ENCODE measurements around the gene PLCB1. TPM values are rescaled to one million over a fixed set of nuclear protein-coding genes. Genes with fewer than 3 reads are reported as not detected.
A peak's percentile ranks its signal among the peaks of the same experiment; 100 is the strongest.
"Not testable (repeated sequence)": the region's sequence is repeated elsewhere in the genome, so short reads cannot be mapped to it uniquely, and the experiment has no call there.

PLCB1 gene
- total RNA-seq, 1 experiment from 2014 or later = 7.2 TPM

DNA sequence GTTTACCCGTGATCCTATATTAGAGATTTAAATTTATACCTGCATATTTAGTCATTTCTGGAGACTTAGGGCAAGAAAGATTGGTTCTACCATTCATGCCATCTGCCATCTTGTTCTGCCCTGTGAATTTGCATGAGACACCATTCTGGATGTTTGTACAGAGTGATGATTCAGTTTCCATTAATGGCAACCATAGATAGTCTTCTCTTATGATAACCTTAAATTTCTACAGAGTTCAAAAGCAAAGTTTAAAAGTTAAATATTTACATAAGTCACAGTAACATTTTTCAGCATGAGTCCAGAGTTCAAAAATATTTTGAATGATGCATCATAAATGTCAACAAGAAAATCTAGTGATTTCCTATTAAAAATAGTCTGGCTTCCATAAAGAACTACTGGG lies 23.2 kb downstream of the PLCB1 start:
- no peak for DNase-seq (ENCODE audit: low read depth)

DNA sequence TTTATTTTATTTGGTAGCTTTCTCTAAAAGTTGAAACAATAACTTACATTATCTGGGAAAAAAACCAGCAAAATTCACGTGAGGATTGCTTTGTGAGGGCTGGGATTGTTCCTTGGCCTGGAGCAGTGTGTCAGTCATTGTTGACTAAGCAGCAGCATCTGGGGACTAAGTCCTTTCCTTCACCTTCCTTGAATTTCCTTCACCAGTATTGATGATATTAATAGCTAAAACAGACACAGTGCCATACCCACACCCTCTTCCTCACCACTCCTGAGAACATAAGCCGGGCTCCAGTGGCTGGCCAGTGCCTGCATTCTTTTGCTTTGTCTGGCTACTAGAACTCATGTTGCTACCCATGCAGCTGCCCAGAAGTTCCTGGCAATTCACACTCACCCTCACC lies 23.7 kb downstream of the PLCB1 start:
- peak; percentile 8 for DNase-seq (ENCODE audit: low read depth)

DNA sequence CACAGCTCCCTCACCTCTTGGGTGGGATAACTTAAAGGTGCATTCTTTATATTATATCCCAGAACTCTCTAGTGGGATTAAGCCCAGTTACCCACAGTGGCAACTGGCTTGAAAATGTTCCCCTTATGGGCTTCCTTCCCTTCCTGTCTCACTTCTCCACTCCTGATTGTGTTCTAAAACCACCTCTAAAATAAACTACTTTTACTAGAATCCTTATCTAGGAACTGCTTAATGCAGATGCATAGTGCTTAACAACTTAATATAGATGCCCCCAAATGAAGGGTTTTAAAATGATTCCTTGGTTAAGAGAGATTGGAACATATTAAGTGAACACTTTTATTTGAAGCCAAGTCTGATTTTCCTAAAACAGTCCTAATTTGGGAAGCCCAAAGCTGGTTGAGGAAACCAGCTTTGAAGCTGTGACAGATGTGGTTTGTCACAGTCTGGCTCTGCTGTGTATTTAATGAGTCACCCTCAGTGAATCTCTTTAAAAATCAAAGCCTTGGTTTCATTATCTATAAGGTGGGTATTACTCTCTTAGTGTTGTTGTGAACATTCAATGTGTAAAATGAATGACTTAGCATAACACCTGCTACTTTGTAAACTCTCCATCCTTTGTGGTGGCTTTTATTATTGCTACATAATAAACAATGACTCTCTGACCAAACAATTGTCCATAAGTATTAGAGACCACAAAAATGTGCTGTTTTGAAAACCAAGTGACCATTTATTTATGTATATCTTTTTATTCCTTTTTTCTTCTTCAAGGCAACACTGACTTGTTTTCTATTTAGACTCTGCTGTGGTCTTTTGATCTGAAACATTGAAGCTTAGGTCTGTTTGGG lies 24.4 kb downstream of the PLCB1 start:
- peak; percentile 42 for DNase-seq (ENCODE audit: low read depth)

DNA sequence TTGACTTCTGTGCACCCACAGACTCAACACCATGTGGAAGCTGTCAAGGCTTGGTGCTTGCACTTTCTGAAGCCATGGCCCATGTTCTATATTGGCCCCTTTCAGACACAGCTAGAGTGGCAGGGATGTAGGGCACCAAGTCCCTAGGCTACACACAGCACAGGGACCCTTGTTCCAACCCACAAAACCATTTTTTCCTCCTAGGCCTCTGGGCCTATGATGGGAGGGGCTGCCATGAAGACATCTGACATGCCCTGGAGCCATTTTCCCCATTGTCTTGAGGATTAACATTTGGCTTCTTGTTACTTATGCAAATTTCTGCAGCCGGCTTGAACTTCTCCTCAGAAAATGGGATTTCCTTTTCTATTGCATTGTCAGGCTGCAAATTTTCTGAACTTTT lies 27.2 kb downstream of the PLCB1 start:
- DNase-seq (ENCODE audit: low read depth) = not testable (repeated sequence)

DNA sequence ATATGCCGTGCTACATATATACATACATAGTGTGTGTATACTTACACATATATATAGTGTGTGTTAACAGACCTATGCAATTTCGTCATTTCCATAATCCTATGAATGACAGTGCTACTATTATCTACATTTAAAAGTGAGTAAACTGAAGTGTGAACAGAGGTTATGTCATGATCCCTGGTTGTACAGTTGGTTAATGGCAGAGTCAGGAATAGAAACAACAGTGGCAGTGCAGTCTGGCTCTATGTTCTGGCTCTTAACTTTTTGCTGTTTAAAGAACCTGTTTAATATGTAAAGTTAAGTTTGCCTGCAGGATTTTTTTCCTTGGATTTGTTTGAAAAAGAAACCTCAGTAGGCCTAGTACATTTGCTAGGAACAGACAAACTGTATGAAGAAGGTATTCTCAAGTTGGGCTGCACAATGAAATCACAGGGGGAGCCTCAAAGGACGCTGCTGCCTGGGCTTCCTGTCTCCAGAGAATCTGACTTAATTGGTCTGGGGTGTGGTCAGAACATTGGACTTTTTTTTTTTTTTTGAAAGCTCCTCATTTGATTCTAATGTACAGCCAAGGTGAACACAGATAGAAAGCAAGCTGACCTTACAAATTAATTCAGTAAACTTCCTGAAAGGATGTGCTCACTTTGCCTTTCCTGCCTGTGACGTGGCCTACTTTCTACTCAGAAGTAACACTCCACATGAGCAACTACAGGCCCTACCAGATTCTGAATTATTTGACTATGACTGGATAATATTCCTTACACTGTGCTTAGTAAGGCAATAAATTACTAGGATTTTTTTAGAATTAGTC lies 29.4 kb downstream of the PLCB1 start:
- no peak for DNase-seq (ENCODE audit: low read depth)

DNA sequence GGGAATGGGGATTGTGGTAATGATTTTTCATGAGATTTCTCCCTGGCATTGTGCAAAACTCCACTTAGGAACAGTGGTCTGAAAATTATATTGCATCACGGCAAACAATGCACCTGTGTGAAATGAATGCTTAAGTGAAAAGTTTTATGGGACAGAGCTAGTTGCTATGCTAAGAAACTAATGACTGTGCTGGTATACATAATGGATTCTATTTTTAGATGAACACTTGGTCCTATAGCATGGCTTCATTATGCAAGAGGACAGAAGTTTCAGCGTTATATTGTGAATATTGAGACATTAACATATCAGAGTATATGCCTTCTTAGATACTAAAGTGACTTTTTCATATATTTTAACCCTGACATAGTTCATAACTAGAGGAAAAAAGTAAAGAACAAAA lies 30.5 kb downstream of the PLCB1 start:
- DNase-seq (ENCODE audit: low read depth) = no peak

DNA sequence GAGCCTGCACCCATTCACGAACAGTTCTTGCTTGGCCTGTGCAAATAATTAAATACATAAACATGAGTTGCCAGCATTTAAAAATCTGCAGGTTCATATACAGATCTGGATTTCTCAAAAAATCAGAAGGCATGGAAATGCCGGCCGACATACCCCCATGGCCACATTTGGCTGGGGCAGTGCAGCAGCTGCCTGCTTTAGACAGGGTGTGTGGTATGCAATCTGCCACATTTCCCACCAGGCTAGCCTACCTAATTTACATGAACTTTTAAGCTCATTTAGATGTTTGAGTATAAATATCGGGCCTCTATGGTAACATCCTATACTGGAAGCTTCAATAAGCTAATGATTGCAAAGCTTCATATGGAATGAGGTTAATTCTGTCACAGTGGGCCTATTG lies 31.5 kb downstream of the PLCB1 start:
- DNase-seq (ENCODE audit: low read depth) = no peak

DNA sequence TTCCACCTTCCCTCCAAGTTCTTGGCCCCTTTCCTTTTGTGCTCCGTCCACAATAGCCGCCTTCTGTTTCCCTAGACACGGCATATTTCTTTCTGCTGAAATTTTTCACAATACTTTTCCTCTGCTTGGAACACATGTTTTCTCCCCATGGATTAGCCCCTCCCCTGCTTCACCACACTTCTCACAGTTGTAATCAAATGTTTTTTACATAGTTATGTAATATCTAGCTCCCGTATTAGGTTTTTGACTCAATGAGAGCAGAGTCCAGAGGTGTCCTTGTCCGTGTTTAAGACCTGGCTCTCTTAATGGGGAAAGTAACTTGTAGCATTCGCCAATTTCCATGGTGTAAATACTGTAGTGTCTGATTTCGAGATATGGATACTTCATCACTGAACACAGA lies 34.7 kb downstream of the PLCB1 start:
- no peak for DNase-seq (ENCODE audit: low read depth)

DNA sequence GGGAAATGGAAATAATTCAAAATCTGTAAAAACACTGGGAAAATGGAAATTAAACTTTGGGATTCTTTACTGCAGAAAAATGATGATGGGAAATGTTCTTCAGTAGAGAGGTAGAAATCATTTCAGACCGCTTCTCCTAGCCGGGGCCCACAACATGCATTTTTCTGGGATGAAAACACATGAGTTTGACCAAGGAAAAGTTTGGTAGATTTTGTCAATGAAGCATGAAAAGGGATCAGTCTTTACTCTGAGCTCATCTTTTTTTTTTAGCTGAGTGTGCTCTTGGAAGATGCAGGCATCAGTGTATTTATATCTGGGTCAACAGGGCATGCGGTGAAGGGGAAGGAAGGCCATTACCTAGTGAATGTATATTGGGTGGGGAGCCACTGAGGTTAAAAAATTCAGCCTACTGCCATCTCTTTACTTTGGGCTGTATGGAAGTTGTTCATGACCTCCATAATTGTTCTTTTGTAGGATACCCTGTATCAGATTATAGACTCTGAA lies 36.8 kb downstream of the PLCB1 start:
- no peak for DNase-seq (ENCODE audit: low read depth)

DNA sequence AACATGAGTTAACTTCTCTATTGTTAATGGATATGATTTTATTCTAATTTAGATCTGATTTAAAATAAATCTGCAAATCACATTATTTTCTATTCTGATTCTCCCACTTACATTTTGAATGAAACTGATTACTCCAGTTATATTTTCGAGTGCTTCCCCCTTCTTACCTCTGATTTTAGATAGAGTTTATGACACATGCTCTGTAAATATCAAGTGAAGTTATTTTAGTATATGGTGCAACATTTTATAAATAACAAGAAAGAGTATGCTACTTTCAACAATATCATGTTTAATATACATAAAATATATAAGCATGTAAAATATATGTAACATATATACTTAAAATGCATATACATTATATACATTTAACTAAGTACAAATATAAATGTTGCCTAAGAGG lies 38.9 kb downstream of the PLCB1 start:
- no peak for DNase-seq (ENCODE audit: low read depth)

DNA sequence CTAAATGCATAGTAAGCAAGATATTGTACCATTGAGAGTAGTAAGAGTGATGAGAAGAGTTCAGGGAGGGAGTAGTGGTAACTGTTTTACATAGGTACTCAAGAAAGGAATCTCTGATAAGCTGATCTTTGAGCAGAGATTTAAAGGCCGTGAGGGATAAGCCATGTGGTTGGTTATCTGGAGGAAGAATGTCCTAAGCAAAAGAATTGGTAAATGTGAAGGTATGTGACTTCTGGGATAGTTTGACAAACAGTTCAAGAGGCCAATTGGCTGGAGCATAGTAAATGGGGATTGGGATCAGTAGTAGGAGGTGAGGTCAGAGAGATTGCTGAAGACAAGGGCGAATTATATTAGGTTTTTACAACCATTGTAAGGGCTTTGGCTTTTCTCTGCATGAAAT lies 40.1 kb downstream of the PLCB1 start:
- DNase-seq (ENCODE audit: low read depth) = no peak

DNA sequence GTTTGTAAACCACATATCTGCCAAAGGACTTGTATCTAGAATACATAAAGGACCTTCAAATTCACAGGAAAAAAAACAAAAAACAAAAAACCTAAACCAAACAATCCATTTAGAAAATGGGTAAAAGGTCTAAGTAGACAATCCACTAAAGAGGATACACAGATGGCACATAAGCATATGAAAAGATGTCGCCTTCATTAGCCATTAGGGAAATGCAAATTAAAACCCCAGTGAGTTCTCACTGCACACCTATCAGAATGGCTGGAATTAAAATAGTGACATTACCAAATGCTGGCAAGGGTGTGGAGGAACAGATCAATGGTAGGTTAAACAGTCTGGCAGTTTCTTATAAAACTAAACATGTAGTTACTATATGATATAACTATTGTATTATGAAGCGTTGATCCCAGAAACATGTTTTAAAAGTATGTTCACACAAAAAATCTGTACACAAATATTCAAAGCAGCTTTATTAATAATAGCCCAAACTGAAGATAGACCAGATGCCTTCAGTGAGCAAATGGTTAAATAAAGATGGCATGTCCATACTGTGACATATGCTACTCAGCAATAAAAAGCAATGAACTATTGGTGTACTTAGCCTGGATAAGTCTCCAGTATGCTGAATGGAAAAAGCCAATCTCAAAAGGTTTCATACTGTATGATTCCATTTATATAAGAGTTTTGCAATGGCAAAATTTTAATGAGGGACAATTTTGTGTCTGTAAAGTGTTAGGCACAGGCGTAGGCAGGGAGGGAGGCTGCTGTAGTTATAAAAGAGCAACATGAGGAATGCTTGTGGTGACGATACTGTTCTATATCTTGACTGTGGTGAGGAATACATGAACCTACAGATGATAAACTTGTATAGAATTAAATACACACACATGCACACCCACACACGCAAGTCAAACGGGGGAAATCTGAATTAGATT lies 43.9 kb downstream of the PLCB1 start:
- no peak for DNase-seq (ENCODE audit: low read depth)

DNA sequence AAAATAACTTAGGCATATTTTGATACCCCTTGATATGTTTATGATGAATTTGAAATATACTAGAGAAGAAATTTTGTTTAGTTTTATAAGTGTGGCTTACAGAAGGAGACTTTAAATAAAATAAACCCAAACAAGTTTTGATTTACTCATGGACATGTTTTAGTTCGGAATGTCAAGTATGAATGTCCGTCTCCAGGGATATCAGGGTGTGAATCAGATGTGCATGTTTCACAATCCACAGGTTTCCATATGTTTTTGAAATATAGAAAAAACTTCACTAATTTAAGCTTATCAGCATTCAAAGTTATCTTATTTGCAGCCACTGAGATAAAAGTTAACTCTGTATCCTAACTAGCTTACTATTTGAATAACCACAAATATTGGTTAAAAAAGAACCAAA lies 51.5 kb downstream of the PLCB1 start:
- no peak for DNase-seq (ENCODE audit: low read depth)

DNA sequence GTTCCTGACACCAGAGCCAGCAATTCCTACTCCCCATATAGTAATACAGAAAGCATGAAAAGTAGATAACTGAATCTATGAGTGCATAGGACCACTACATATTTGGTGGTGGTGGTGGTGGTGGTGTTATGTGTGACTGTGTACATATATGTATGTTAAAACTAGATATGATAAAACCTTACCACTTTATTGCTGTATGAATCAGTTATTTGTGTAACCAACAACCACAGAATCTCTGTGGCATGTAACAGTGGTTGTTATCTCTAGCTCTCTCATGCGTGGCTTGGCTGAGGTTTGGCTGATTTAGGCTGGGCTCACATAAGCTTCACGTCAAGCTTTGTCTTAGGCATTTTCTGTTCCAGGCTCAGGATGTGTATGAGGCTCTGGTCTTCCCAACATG lies 55.7 kb downstream of the PLCB1 start:
- DNase-seq (ENCODE audit: low read depth) = no peak

DNA sequence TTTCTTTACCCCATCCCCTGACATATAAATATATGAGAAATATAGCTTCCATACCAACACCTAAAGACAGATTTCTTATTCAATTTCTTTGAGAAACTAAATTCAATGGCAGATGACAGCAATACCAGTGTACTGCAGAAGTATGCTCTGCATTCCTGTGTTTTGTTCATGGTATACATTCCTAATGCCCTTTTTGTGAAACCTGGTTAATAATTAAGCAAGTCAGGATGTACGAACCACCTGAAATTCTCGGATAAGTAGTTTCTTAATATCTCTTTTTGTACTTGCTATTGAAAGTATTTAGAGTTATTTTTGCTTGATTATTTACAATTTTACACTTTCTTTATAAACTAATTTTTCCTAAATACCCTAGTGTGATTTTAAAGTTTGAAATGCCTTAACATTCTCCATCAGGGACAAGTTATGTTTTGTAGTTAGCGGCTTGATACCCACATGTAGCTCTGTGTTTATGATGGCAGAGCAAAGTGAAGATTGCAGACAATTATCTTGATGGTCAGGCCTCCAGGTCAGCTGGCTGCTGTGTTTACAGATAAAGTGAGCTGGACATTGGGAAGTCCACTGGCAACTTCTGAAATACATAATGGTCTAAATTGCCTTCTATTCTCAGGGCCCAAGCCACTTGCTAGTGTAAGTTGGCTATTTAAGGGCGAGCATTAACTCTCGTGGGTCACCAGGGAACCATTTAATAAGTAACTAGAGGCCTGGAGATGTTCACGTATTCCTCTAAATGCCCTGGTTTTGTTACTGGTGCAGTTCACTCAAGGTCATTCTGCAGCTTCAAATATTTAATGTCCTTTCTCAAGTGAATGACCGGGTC lies 58.2 kb downstream of the PLCB1 start:
- DNase-seq (ENCODE audit: low read depth) = no peak

DNA sequence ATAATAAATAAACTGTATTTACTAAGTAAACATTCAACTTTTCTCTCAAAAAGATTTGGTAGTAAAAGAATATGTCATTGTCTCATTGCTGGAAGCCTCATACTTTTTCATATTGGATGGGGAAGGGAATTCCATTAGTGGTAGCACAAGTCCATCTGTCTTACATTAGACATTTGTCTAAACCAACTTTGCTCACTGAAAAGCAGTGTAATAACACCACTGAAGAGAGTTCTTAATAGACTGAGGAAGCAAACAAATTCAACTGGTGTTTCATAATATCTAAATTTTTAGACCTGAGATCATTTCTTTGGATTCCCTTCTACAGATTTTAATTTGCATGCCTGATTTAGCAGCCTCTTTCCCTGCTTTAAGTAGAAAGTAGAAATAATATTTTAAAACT lies 62.7 kb downstream of the PLCB1 start:
- no peak for DNase-seq (ENCODE audit: low read depth)

DNA sequence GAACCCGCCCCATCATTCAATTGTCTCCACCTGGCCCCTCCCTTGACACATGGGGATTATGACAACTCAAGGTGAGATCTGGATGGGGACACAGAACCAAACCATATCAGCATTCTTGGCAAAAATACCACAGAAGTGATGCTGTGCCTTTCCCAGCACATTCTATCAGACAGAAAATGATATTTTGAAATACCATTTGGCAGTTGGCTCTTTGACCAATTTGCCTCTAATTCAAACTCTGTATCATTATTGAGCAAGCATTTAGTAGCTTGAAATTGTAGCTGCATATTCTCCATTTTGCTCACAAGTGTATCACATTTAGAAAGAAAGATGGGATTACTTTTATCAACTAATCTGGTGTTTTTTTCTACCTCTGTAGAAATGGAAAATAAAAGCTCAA lies 64.0 kb downstream of the PLCB1 start:
- no peak for DNase-seq (ENCODE audit: low read depth)

DNA sequence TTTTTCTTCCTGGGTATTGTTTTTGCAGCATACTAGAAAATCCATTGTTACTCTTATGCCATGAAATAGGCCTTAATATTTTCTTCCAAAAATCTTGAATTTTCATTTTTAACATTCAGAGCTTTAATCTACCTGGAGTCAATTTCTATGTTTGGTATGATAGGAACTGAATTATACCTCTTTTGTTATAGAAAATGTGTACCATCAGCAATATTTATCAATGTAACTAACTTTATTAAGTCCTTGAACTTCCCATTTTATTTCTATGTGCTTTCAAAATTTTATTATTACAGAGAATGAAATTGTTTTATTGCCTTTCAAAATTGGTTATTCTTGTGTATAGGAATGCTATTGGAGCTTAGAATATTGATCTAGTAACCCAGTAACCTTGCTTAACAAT lies 68.2 kb downstream of the PLCB1 start:
- no peak for DNase-seq (ENCODE audit: low read depth)

DNA sequence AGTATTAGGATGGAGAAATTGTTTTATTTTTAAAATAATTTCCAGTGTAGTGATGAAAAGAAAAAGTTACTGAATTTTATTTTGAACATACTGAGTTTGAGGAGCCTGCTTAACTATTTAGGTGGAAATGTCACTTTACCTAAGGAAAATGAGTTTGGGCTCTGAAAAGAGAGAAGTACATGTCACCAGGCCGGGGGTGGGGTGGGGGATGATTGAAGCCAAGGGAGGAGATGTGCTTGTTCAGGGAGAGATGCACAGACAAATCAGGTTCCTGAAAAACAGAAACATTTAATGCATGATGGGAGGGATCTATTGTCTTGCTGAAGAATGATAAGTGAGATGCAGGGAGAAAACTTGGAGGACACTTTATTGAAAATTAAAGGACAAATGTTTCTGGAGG lies 71.3 kb downstream of the PLCB1 start:
- DNase-seq (ENCODE audit: low read depth) = no peak

DNA sequence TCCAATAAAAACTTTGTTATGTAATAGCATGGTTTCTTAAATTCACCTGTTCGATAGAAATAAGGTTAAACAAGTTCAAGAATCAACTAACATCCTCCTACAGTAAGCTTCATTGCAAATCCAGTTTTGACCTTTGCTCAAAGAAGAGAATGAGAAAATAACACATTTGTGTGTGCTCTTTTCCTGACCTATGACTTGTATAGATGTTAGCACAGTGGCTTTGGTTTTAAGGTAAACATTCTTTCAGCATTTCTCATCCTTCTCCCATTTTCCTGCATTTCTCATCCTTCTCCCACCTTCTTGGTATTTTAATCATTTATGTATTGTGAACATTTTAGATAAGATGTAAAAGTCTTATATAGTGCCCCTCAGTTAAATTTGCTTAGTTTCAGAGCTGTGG lies 73.9 kb downstream of the PLCB1 start:
- DNase-seq (ENCODE audit: low read depth) = peak; percentile 54

DNA sequence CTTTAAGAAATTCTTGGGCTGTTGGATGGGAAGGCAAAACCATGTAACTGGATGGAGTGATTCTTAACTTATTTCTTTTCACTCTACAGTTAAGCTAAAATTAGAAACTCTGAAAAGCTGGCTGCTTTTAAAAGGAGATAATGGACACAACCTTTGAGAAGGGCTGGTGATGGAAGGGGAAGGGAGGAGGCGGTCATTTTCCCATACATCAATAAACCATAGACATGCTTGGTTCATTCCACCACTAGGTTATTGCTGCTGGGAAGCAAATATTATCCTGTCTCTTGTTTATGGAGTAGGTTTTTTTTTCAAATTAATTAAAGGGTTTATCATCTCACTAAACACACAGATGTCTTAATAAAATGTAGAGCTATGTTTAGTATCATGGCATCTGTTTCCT lies 76.2 kb downstream of the PLCB1 start:
- DNase-seq (ENCODE audit: low read depth) = no peak
